ENCODE results near the gene PON3. TPM values are rescaled to one million over a fixed set of nuclear protein-coding genes. Genes with fewer than 3 reads are reported as not detected.

PON3 gene
- total RNA-seq, 1 experiment from 2014 or later: 1.2 TPM

- no peak for ATAC-seq
- Histone ChIP-seq H3K36me3 (ENCODE audit: control insufficient read depth, insufficient read depth, low read length) (no peaks in the 10 kb centered on the region), H3K4me1 (ENCODE audit: control insufficient read depth, insufficient read depth, low read length) (no peaks in the 10 kb centered on the region), H3K9me3 (ENCODE audit: control insufficient read depth, insufficient read depth, low read depth, low read length) (no peaks in the 10 kb centered on the region), H3K27me3 (ENCODE audit: control insufficient read depth, insufficient read depth, low read length) (no peaks in the 10 kb centered on the region), H3K4me3 (ENCODE audit: low read depth in 2 of 2, low read length in 2 of 2) (no peak overlapping the region), H3K27ac (ENCODE audit: low read length) (no peak overlapping the region)
- intact Hi-C loops (cut with micrococcal nuclease; ENCODE audit: unreplicated experiment) (no loop called here), in situ Hi-C loops (cut with HindIII; ENCODE audit: low pct_unique_long_range_greater_than_20kb, low sequenced_read_pairs) (no loop called here)
- no TSS peak for BruUV-seq (replicated peaks)
- CTCF ChIA-PET: no interaction called here
- no peak for DNase-seq (ENCODE audit: low read depth, low spot score)
- TF ChIP-seq TCF7L2 (IDR thresholded peaks at IDR 0.05; ENCODE audit: low read depth, low read length): no peak
- TF ChIP-seq REST (IDR thresholded peaks at IDR 0.05; ENCODE audit: insufficient read depth in 1 of 2, low read depth in 2 of 2, low read length in 1 of 2): no peak
- TF ChIP-seq POLR2AphosphoS5 (IDR thresholded peaks at IDR 0.05; ENCODE audit: low read depth, low read length): no peak
- TF ChIP-seq CTCF (IDR thresholded peaks at IDR 0.05): no peak
- TF ChIP-seq SIN3A (IDR thresholded peaks at IDR 0.05; ENCODE audit: borderline replicate concordance, insufficient read depth, low read depth, low read length): no peak
- POLR2A ChIA-PET: interaction anchor here (0.7 kb wide), 1 partner anchor 206 kb away, joined by 3 read pairs; no protein-coding TSS in a partner anchor
Observed at GRCh38 chr7:95323410-95324129, 72.6 kb downstream of the PON3 start.

- no peak for ATAC-seq
Observed at GRCh38 chr7:95322854-95323253, 73.3 kb downstream of the PON3 start.

More at GRCh38 chr7:95322854-95323253, 73.3 kb downstream of the PON3 start:
- in situ Hi-C loops (cut with HindIII; ENCODE audit: low pct_unique_long_range_greater_than_20kb, low sequenced_read_pairs) (no loop called here), intact Hi-C loops (cut with micrococcal nuclease; ENCODE audit: unreplicated experiment) (no loop called here)
- POLR2A ChIA-PET: no interaction called here
- CTCF ChIA-PET: no interaction called here
- Histone ChIP-seq H3K4me1 (ENCODE audit: control insufficient read depth, insufficient read depth, low read length) (no peaks in the 10 kb centered on the region), H3K36me3 (ENCODE audit: control insufficient read depth, insufficient read depth, low read length) (no peaks in the 10 kb centered on the region), H3K27me3 (ENCODE audit: control insufficient read depth, insufficient read depth, low read length) (no peaks in the 10 kb centered on the region), H3K4me3 (ENCODE audit: low read depth in 2 of 2, low read length in 2 of 2) (no peak overlapping the region), H3K27ac (ENCODE audit: low read length) (no peak overlapping the region), H3K9me3 (ENCODE audit: control insufficient read depth, insufficient read depth, low read depth, low read length) (no peaks in the 10 kb centered on the region)
- no peak for TF ChIP-seq REST (IDR thresholded peaks at IDR 0.05; ENCODE audit: insufficient read depth in 1 of 2, low read depth in 2 of 2, low read length in 1 of 2)
- no peak for TF ChIP-seq POLR2AphosphoS5 (IDR thresholded peaks at IDR 0.05; ENCODE audit: low read depth, low read length)
- no peak for TF ChIP-seq CTCF (IDR thresholded peaks at IDR 0.05)
- no peak for TF ChIP-seq TCF7L2 (IDR thresholded peaks at IDR 0.05; ENCODE audit: low read depth, low read length)
- no peak for TF ChIP-seq SIN3A (IDR thresholded peaks at IDR 0.05; ENCODE audit: borderline replicate concordance, insufficient read depth, low read depth, low read length)
- no peak for DNase-seq (ENCODE audit: low read depth, low spot score)
- no TSS peak for BruUV-seq (replicated peaks)

Measured in Panc1 (cell line).